ENCODE results near the gene KRTAP3-3.

The KRTAP3-3 gene

DNA sequence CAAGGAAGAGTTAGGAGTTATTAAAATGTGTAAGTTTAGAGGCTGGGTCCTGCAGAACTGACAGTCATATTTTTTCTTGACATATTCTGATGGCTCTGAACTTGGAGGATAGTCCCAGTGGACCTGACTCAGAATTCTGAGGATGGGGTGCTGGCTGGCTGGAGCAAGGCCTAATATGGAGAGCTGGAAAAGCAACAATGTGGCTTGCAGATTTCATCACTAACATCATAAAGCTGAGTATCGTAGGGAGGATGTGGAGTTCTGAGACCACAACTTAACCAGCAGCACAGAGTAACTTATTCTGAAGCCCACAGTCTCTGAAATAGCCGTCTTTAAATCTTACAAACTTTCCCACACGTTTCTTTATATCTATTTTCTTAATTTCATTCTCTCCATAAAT lies 30.7 kb upstream of the KRTAP3-3 start:
- TF ChIP-seq, protein P1, sequence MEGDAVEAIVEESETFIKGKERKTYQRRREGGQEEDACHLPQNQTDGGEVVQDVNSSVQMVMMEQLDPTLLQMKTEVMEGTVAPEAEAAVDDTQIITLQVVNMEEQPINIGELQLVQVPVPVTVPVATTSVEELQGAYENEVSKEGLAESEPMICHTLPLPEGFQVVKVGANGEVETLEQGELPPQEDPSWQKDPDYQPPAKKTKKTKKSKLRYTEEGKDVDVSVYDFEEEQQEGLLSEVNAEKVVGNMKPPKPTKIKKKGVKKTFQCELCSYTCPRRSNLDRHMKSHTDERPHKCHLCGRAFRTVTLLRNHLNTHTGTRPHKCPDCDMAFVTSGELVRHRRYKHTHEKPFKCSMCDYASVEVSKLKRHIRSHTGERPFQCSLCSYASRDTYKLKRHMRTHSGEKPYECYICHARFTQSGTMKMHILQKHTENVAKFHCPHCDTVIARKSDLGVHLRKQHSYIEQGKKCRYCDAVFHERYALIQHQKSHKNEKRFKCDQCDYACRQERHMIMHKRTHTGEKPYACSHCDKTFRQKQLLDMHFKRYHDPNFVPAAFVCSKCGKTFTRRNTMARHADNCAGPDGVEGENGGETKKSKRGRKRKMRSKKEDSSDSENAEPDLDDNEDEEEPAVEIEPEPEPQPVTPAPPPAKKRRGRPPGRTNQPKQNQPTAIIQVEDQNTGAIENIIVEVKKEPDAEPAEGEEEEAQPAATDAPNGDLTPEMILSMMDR (IDR thresholded peaks at IDR 0.05; ENCODE audit: extremely low read depth, missing control alignments), result no peak
- no peak for DNase-seq (ENCODE audit: low spot score)

DNA sequence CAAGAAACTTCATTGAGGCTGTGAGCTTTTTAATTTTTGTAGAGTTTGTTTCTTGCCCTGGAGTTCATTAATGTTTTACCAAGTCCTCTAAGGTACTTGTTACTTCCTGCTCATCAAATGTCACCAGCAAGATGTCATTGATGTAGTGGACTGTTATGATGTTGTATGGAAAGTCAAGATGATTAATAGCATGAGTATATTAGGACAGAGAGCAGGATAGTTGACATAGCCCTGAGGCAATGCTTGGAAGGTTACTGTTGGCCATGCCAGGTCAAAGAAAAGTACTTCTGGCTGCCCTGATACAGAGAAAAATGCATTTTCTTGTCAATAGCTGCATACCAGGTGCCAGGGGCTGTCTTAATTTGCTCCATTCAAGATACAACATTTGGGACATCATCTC lies 26.4 kb upstream of the KRTAP3-3 start:
- DNase-seq (ENCODE audit: low spot score), result no peak
- TF ChIP-seq, protein P1 (IDR thresholded peaks at IDR 0.05; ENCODE audit: extremely low read depth, missing control alignments), result no peak

DNA sequence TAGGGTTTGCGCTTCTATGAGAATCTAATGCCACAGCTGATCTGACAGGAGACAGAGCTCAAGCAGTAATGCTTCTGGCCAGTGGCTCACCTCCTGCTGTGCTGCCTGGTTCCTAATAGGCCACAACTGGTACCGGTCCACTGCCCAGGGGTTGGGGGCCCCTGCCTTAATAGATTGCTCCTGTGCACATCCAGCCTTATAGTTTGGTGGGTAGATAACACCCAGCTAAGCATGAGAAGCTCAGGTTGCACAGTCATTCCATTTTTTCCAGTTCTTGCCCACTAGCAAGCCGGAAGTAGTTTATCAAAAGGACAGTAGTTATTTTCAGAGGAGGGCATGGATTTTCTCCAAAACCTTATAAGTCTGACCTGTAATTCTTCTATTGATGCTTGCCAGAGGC lies 25.5 kb upstream of the KRTAP3-3 start:
- TF ChIP-seq, protein P1 (IDR thresholded peaks at IDR 0.05; ENCODE audit: extremely low read depth, missing control alignments), result no peak
- no peak for DNase-seq (ENCODE audit: low spot score)

DNA sequence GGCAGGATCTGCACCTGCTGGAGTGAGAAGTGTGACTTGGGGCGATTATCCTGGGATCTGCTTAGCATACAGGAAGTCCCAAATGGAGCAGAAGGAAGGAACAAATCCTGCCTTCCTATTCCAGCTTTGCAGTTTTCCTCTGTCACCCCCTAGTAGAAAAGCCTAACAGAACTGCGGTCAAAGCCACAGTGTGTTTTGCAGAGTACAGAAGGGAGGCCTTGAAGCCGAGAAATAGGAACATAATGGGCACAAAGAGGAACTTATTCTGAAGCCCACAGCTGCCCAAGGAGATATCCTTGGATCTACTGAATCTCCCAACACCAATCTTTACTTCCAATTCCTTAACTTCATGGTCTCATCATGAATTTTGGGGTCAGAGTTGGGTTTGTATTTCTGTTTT lies 24.6 kb upstream of the KRTAP3-3 start:
- TF ChIP-seq, protein P1 (IDR thresholded peaks at IDR 0.05; ENCODE audit: extremely low read depth, missing control alignments), result no peak
- DNase-seq (ENCODE audit: low spot score), result no peak

DNA sequence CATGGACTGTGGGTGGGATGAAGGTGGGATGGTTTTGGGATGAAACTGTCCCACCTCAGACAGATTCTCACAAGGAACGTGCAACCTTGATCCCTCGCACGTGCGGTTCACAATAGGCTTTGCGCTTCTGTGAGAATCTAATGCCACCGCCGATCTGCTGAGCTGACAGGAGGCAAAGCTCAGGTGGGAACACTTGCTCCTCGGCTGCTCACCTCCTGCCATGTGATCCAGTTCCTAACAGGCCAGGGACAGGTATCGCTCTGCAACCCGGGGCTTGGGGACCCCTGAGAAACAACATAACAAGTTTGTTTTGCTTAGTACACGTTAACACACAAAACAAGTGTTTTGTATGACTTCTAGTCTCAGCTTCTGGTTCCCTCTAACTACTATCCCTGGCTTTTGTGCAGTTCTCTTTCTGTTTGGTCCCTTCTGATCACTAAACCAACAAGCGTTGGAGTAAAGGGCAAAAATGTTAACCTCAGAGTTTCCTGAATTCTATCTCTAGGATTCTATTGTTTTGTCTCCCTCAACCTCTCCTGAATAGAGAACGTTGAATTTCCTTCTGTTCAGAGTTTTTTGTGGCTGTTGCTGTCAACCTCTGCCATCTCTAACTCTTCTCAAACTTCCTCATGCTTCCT lies 22.7 kb upstream of the KRTAP3-3 start:
- no peak for DNase-seq (ENCODE audit: low spot score)
- TF ChIP-seq, protein P1 (IDR thresholded peaks at IDR 0.05; ENCODE audit: extremely low read depth, missing control alignments), result no peak

DNA sequence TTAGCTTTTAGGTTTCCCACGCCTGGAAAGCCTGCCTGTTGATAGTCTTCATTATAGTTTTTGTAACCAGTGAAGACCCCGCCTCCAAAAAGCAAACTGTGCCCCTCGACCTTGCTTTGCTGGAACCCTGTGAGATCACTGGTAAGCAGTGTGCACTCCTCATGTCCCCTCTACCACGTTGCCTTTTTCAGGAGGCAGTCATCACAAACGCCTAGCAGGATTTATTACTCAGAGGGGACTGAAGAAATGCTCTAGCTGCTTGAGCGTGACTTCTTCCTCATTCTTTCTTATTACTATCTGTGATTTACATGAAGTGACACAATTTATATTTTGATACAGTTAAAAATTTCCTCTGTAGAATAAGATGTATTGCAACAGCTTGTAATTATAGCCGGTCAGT lies 21.5 kb upstream of the KRTAP3-3 start:
- TF ChIP-seq, protein P1 (IDR thresholded peaks at IDR 0.05; ENCODE audit: extremely low read depth, missing control alignments), result no peak
- no peak for DNase-seq (ENCODE audit: low spot score)

DNA sequence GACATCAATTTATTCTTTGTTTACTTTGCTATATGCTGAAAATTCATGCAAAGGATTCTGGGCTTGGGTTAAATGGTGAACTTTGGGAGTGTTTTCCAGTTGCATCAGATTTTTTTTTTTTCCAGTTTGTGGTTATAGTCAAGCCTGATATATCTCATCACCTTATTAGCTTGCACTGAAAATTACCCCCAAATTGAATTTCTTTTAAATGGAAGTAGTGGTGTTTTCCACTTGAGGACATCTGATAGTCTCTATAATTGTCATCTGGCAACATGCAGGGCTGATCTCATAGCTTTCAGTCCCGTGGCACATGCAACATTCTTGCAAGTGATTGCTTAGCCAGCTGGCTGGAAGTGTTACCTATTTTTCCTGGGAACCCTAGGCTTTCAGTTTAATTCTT lies 19.6 kb upstream of the KRTAP3-3 start:
- no peak for DNase-seq (ENCODE audit: low spot score)
- TF ChIP-seq, protein P1 (IDR thresholded peaks at IDR 0.05; ENCODE audit: extremely low read depth, missing control alignments), result no peak

All from GM20000 (cell line).